GM21786 (cell line): ENCODE data around the gene CDYL2.
"Not testable (repeated sequence)": the region's sequence is repeated elsewhere in the genome, so short reads cannot be mapped to it uniquely, and the experiment has no call there.

Experiments
- ATAC-seq: cut with Tn5 transposase; IDR thresholded peaks from one replicate; pipeline ENCODE4 v1.9.1; 2021; ENCODE audit not compliant: unreplicated experiment

Gene CDYL2

DNA sequence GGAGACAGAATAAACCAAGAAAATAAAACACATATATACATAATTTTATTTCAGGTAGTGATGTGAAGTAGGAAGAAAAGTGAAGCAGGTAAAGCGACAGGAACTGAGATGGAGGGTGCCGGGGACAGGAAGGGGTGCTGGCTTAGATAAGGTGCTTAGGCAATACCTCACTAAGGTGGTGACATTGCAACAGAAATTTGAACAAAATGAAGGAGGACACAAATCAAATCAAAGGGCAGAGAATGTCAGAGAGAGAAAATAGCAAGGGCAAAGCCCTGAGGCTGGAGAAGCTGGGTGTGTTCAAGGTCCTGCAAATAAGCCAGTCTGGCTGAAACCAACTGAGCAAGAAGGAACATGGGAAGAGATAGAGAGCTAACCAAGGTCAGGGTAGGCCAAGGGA, 5.0 kb upstream of the CDYL2 start:
- no peak for ATAC-seq

GRCh38 chr16:80807906-80808305, 3.5 kb upstream of the CDYL2 start:
- no peak for ATAC-seq

DNA sequence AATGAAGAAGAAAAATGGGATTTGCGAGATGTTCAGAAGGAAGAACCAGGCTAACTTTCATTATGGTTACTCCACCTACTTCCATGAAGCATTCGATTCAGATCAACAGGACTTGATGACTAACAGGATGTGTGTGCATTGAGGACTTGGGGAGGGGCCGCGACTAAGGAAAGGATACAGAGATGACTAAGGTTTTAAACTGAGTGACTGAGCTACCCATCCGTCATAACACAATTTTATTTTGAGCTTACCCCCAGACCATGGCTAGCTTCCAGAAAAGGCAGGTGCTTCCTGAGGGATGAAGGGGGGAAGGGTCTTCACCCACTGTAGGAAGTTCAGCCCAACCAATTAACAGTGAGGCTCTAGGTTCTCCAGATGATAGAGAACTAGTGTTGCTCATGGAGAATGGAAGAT, 2.5 kb upstream of the CDYL2 start:
- no peak for ATAC-seq

GRCh38 chr16:80806289-80806688, 1.9 kb upstream of the CDYL2 start:
- ATAC-seq, result no peak

DNA sequence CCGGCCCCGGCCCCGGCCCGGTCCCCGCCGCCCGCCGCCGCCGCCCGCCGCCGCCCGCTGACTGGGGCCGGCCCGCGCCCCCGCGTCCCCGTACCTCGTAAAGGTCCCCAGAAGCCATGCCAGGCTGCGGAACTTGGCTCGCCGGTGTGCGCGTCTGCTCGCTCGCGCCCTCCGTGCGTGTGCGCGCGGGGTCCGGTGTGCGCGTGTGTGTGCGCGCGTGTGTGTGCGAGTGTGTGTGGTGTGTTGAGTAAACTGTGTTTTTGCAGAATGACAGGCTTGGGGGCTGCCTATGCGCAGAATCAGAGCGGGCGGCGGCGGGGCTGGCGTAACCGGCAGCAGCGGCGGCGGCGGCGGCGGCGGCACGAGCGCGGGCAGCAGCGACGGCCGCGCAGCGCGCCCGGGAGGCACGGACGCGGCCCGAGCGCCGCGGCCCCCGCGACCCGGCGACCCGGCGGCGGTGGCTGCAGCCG, 307 bp downstream of the CDYL2 start:
- ATAC-seq, result peak; percentile 25

- ATAC-seq, result peak; percentile 12
Observed at GRCh38 chr16:80803339-80804055, 901 bp downstream of the CDYL2 start.

DNA sequence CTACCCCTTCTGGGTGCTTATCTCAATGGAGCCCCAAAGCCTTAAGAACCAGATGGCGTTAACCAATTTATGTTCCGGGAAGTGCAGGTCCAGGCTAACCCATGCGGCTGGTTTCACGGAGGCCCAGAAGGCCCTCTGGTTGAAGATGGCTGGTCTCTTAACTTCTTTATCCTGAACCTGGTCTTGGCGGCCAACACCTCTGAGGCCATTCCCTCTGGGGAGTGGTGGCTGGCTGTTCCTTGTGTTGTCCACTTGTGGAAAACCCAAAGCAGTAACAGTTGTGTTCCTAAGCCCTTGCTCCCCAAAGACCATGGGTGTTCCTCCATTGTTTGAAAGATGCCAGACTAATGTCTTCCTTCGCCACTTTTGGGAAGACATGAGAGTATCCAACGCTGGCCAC, 1.5 kb downstream of the CDYL2 start:
- ATAC-seq, result no peak

GRCh38 chr16:80802138-80802537, 2.3 kb downstream of the CDYL2 start:
- ATAC-seq, result no peak

GRCh38 chr16:80794071-80794470, 10.3 kb downstream of the CDYL2 start:
- ATAC-seq, result no peak

DNA sequence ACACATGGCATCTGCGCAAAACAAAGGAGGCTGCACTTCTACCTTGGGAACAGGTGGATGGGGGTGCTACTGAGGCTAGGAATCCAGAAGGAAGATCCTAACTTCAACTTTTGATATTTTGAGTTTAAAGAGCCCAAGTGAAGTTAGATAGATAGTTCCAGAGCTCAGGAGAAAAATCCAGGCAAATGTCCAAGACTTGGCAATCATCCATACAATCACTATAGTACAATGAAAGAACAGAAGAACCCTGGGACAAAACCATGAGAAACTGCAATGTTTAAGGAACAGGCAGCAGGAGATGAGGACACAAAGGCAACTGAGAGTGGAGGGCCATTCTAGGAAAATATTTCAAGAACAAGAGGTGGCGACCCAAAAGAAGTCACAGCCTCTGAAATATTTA, 12.4 kb downstream of the CDYL2 start:
- ATAC-seq, result no peak

- no peak for ATAC-seq
Observed at GRCh38 chr16:80791411-80791810, 13.0 kb downstream of the CDYL2 start.

GRCh38 chr16:80790751-80791150, 13.6 kb downstream of the CDYL2 start:
- no peak for ATAC-seq

GRCh38 chr16:80788027-80788426, 16.4 kb downstream of the CDYL2 start:
- ATAC-seq, result no peak

DNA sequence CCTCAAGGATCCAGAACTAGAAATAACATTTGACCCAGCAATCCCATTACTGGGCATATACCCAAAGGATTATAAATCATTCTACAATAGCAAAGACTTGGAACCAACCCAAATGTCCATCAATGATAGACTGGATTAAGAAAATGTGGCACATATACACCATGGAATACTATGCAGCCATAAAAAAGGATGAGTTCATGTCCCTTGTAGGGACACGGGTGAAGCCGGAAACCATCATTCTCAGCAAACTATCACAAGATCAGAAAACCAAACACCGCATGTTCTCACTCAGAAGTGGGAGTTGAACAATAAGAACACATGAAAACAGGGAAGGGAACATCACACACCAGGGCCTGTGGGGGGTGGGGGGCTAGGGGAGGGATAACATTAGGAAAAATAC, 17.8 kb downstream of the CDYL2 start:
- not testable (repeated sequence) for ATAC-seq

- ATAC-seq, result no peak
Observed at GRCh38 chr16:80784951-80785350, 19.4 kb downstream of the CDYL2 start.

- no peak for ATAC-seq
Observed at GRCh38 chr16:80778703-80779102, 25.7 kb downstream of the CDYL2 start.

DNA sequence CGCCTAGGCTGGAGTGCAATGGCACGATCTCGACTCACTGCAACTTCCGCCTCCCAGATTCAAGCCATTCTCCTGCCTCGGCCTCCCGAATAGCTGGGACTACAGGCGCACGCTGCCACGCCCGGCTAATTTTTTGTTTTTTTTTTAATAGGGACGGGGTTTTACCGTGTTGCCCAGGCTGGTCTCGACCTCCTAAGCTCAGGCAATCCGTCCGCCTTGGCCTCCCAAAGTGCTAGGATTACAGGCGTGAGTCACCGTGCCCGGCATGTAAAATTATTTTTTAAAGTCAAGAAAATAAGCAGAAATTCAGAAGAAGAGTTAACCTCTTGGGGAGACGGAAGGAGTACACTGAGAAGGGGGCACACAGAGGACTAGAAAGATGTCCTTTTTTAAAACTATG, 27.5 kb downstream of the CDYL2 start:
- no peak for ATAC-seq

DNA sequence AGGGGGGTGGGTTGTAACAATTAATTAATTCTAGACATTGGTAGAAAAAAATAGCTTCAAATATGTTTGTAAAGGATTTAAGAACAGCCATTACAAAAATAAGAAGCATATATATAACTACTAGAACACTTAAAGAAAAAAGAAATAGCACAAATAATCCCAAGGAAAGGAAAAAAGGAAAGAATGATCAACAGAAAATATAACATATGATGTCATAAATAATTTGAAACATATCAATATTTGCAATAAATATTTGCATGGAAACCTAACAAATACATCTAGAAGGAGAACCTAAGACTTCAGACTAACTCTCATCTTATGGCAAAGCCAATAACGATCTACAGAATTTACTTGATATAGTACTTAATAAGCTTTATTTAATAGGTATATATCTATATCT, 28.9 kb downstream of the CDYL2 start:
- no peak for ATAC-seq

GRCh38 chr16:80766798-80767197, 37.6 kb downstream of the CDYL2 start:
- no peak for ATAC-seq

DNA sequence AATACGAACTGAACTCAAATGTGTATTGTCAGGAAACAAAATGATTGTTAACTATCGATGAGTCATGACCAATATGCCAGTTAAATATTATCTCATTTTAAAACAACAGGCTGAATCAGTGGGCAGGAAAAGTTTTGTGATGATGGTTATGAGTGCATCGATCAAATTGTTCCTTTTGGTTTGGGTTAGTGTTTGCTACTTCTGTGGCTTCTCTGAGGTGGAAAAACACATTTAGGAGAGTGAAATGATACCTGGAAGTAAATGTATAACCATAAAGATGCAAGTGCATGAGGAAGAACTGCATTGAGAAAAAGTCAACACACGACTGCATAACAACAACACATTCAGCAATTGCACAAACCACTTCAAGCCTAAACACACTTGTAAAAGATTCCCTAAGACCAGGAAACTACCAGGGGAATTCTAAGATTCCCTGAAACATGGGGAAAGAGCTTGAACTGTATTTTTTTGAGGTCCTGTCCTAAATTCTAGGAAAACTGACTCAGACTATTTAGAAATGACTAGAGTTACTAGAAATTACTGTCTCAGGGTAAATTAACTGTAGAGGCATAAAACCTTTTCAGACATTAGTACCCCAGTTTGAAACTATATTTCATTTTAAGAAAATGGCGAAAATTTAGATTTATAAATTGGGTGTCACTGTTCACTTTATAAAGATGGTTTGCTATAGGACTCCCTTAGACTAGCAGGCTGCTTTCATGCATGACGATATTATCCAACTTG, 44.8 kb downstream of the CDYL2 start:
- ATAC-seq, result no peak

GRCh38 chr16:80754476-80754875, 49.9 kb downstream of the CDYL2 start:
- ATAC-seq, result no peak

DNA sequence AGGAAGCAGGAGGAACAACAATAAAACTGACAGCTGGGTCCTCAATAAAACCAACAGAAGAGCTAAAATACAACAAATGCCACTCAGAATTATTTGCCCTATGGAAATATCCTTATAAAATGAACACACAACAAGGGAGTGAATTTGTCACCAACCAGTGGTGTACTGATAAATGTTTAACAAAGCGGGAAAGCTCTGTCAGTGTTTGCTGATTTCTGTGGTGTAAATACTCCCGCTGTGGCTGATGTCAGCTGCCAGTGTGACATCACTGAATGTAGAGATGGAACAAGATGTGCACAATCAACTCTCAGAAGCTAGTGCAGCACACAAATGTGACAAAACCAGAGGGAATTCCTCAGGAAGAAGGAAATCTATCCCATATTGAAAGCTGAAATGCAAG, 51.9 kb downstream of the CDYL2 start:
- ATAC-seq, result no peak

DNA sequence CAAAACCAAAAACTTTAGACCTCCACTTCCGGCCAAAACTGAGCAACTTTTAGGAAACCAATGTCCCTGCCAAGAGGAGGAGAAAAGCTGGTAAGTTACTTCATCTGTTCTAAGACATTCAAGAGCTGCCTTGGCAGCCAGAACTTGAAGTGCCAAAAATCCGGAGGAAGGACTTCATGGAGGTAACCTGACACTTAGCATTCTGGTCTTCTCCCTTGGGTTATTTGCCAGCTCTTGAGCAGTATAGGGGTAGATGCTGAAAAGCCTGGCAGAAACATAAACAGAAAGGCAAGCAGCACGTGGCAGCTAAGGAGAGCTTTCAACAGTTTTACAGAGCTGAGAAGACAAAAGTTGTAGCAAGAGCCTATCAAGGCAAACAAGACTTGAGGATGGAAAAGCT, 53.2 kb downstream of the CDYL2 start:
- ATAC-seq, result no peak
